Central memory CD8-positive, alpha-beta T cell (primary cell): ENCODE measurements around the gene SLC36A1.

Experiments
- ATAC-seq: fragments of 150-1000 bp; cut with Tn5 transposase; replicated peaks from 2 replicates; pipeline ENCODE4 v1.10.0; 2022; ENCODE audit warnings: mild to moderate bottlenecking, moderate FRiP score, moderate number of reproducible peaks; ENCODE audit not compliant: poor library complexity, severe bottlenecking; ENCODE audit errors: extremely low read depth
- DNase-seq, 2 donors: peaks; one replicate each; pipeline ENCODE4 v3.0.0; 2021; ENCODE audit warnings: low spot score in 2 of 2
- H3K27ac Mint-ChIP-seq: one replicate; pipeline ENCODE4 v1.8.0; 2022; ENCODE audit warnings: low read depth, mild to moderate bottlenecking, moderate library complexity, mixed read lengths
- H3K27me3 Mint-ChIP-seq: one replicate; pipeline ENCODE4 v1.8.0; 2022; ENCODE audit warnings: mixed read lengths
- H3K36me3 Mint-ChIP-seq: one replicate; pipeline ENCODE4 v1.8.0; 2022; ENCODE audit warnings: mild to moderate bottlenecking, moderate library complexity, mixed read lengths; ENCODE audit not compliant: insufficient read depth
- H3K4me1 Mint-ChIP-seq: one replicate; pipeline ENCODE4 v1.8.0; 2022; ENCODE audit warnings: mixed read lengths
- H3K4me3 Mint-ChIP-seq: one replicate; pipeline ENCODE4 v1.8.0; 2022; ENCODE audit warnings: mild to moderate bottlenecking, moderate library complexity, mixed read lengths
- H3K9me3 Mint-ChIP-seq: one replicate; pipeline ENCODE4 v1.8.0; 2022; ENCODE audit warnings: mixed read lengths

The SLC36A1 gene

DNA sequence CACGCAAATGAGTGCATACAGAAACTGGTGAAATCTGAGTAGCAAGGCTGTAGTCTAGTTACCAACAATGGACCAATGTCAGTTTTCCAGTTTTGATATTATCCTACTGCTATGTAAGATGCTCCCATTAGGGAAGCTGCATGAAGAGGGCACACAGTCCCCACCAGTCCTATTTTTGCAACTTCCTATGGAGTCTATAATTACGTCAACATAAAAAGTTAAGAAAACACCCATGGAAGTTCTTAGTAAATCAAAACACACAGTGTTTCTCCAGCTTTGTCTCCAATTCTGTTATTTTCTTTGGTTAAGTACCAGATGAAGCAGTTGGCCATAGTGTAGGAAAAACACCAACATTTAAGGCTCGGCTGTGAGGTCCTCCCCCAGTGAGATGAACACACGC, 85.0 kb downstream of the SLC36A1 start:
- H3K36me3 Mint-ChIP-seq = no peaks in the 10 kb centered on the region
- peaks cover 29% of the 10 kb centered on the region for H3K27me3 Mint-ChIP-seq
- H3K9me3 Mint-ChIP-seq = no peaks in the 10 kb centered on the region
- no peak for DNase-seq
- no peak for ATAC-seq
- H3K27ac Mint-ChIP-seq = no peak overlapping the region
- H3K4me3 Mint-ChIP-seq = no peak overlapping the region
- H3K4me1 Mint-ChIP-seq = no peaks in the 10 kb centered on the region

DNA sequence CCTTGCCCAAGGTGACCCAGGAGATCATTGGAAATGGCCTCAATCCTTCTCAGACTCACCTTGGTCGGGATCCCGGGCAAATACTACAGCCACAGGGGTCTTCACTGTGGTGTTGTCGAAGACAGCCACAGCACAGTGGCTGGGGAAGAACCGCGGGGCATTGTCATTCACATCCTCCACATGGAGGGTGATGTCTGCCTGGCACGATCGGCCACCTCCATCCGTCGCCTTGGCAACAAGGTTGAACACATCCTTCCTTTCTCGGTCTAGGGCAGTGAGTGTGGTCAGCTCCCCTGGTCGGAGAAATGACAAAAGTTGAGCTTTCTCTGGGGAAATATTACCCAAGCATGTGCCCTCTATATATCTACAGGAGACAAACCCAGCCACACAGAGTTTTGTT, 86.9 kb downstream of the SLC36A1 start:
- no peak for DNase-seq
- no peak overlapping the region for H3K27ac Mint-ChIP-seq
- H3K4me3 Mint-ChIP-seq = no peak overlapping the region
- H3K27me3 Mint-ChIP-seq = peaks cover 38% of the 10 kb centered on the region
- no peaks in the 10 kb centered on the region for H3K4me1 Mint-ChIP-seq
- no peaks in the 10 kb centered on the region for H3K36me3 Mint-ChIP-seq
- ATAC-seq = no peak
- H3K9me3 Mint-ChIP-seq = no peaks in the 10 kb centered on the region

DNA sequence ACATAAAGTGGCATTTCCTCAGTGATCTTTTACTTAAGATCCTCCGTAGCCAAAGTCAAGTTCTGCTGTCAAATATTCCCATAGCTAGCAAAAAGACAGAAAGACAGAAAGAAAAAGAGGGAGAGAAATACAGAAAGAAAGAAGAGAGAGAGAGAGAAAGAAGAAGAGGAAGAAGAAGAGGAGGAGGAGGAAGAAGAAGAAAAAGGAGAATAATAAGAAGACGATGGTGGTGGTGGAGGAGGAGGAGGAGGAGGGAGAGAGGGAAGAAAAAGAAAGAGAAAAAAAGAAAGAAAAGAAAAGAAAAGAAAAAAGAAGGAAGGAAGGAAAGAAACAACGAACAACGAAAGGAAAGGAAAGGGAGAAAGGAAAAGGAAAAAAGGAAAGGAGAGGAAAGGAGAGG, 89.6 kb downstream of the SLC36A1 start:
- H3K9me3 Mint-ChIP-seq = no peaks in the 10 kb centered on the region
- H3K4me1 Mint-ChIP-seq = no peaks in the 10 kb centered on the region
- no peak overlapping the region for H3K27ac Mint-ChIP-seq
- H3K27me3 Mint-ChIP-seq = peaks cover 29% of the 10 kb centered on the region
- no peak for DNase-seq
- ATAC-seq = no peak
- no peak overlapping the region for H3K4me3 Mint-ChIP-seq
- no peaks in the 10 kb centered on the region for H3K36me3 Mint-ChIP-seq

DNA sequence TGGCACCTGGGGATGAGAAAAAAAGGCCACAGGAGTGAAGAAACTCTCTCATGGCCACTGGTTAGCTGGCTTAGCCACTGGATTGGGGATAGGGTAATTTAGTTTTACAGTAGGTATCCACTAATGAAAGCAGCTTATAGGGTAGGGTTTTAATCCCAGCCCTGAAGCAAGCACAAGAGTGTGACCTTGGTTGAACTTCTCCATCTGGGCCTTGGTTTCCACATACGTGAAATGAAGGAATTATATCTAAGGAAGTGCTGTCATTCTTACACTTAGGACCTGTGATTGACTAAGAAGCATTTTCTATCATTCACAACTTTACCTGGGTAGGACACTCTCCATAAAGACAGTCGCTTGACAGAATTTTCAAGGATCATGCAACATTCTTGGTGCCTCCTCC, 94.2 kb downstream of the SLC36A1 start:
- DNase-seq (no peak), ATAC-seq (no peak)
- Mint-ChIP-seq H3K36me3 (peaks cover 2% of the 10 kb centered on the region), H3K9me3 (no peaks in the 10 kb centered on the region), H3K27me3 (peaks cover 39% of the 10 kb centered on the region), H3K4me3 (no peak overlapping the region), H3K4me1 (no peaks in the 10 kb centered on the region), H3K27ac (no peak overlapping the region)
